ENCODE results near the gene AK5.

The AK5 gene

DNA sequence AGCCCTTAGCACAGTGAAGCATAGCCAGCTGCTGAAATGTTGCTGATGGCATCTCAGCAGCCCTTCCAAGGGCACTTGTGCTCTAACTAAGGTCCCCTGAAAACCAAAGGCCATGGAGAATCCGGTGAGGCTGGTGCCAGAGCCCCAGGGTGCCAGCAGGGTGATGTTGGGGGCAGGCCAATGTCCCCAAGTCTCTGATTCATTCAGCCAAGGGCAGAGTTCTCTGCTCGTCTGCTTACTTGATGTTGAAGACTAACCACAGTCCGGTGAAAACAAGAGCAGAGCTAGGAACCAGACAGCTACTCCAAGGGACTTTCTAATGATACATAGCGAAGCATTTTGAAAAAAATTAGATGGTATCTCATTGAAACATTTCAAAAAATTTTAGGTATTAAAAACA lies 250.8 kb downstream of the AK5 start:
- H3K4me3 ChIP-seq (ENCODE audit: low read length) = no peak overlapping the region
- H3K9ac ChIP-seq (ENCODE audit: low read length) = no peak overlapping the region
- no peak for DNase-seq (ENCODE audit: low read depth)
- H3K9me3 ChIP-seq (ENCODE audit: control insufficient read depth, low read length) = no peaks in the 10 kb centered on the region
- H3K4me1 ChIP-seq (ENCODE audit: control insufficient read depth, insufficient read depth, low read length) = peaks cover 12% of the 10 kb centered on the region
- H3K27me3 ChIP-seq (replicated peaks; ENCODE audit: control insufficient read depth, insufficient read depth, low read length) = no peaks in the 10 kb centered on the region
- no peaks in the 10 kb centered on the region for H3K36me3 ChIP-seq (ENCODE audit: control insufficient read depth, insufficient read depth, low read length, severe bottlenecking)

DNA sequence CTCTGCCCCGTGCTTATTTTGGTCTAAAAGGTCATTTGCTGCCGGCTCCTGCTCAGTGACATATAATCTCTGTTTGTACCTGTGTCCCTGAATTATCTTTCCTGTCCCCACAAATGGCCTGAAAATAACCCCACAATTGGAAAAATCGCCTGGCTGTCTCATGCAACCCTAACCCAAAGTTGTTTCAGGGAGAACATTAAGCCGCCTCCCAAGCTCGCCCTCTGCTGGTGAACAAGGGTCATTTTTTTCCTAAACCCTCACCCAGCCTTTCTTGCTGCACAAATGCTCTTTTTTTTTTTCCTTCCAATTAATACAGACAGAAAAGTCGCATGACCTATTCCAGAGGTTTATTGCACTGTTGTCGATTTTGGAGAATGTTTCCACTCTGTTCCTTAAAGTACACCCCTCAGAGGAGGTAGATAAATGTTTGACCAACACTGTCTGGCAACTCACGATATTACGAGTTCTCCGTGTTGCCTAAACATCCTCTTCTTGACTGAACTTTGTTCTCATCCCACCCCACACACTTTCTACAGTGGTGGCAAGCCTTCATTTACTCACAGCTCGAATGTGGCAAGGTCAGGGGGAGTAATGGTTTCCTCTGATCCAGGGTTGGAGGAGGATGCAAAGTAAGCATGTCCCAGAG lies 252.0 kb downstream of the AK5 start:
- Histone ChIP-seq H3K4me3 (ENCODE audit: low read length) (no peak overlapping the region), H3K36me3 (ENCODE audit: control insufficient read depth, insufficient read depth, low read length, severe bottlenecking) (no peaks in the 10 kb centered on the region), H3K9me3 (ENCODE audit: control insufficient read depth, low read length) (no peaks in the 10 kb centered on the region), H3K27me3 (replicated peaks; ENCODE audit: control insufficient read depth, insufficient read depth, low read length) (no peaks in the 10 kb centered on the region), H3K9ac (ENCODE audit: low read length) (no peak overlapping the region), H3K4me1 (ENCODE audit: control insufficient read depth, insufficient read depth, low read length) (peaks cover 18% of the 10 kb centered on the region)
- peak; percentile 85 for DNase-seq (ENCODE audit: low read depth)

DNA sequence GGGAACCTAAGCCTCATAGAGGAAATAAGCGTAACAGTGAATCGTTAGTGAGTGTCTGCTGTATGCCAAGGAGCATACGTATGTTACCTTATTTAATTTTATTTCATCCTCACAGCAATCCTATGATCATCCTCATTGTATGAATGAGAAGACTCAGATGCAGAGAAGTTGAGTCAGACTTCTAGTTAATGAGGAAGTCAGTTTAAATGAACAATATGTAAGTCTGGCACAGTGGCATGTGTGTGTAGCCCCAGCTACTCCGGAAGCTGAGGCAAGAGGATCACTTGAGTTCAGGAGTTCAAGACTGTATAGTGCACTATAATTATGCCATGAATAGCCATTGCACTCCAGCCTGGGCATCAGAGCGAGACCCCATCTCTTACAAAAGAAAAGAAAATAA lies 252.6 kb downstream of the AK5 start:
- Histone ChIP-seq H3K27me3 (replicated peaks; ENCODE audit: control insufficient read depth, insufficient read depth, low read length) (no peaks in the 10 kb centered on the region), H3K9ac (ENCODE audit: low read length) (no peak overlapping the region), H3K9me3 (ENCODE audit: control insufficient read depth, low read length) (no peaks in the 10 kb centered on the region), H3K36me3 (ENCODE audit: control insufficient read depth, insufficient read depth, low read length, severe bottlenecking) (no peaks in the 10 kb centered on the region), H3K4me1 (ENCODE audit: control insufficient read depth, insufficient read depth, low read length) (peaks cover 25% of the 10 kb centered on the region), H3K4me3 (ENCODE audit: low read length) (no peak overlapping the region)
- DNase-seq (ENCODE audit: low read depth) = no peak

DNA sequence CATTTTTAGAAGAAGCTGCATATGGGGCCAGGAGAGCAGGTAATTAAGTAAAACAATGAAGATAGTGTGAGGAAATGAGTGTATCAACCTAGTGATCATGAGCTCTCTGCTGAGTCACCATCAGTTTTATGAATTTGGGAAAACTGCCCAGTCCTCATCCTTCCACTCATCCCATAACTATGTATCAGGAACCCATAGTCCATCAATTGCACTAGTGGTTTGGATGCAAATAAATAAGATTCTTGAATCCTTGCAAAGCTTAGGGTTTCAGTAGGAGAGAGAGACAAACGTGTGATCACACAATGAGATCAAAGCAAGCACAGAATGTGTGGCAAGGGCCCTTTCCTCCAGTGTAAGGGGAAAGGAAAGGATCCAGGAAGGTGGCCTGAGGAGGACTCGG lies 255.0 kb downstream of the AK5 start:
- Histone ChIP-seq H3K27me3 (replicated peaks; ENCODE audit: control insufficient read depth, insufficient read depth, low read length) (no peaks in the 10 kb centered on the region), H3K36me3 (ENCODE audit: control insufficient read depth, insufficient read depth, low read length, severe bottlenecking) (no peaks in the 10 kb centered on the region), H3K9ac (ENCODE audit: low read length) (no peak overlapping the region), H3K9me3 (ENCODE audit: control insufficient read depth, low read length) (no peaks in the 10 kb centered on the region), H3K4me3 (ENCODE audit: low read length) (no peak overlapping the region), H3K4me1 (ENCODE audit: control insufficient read depth, insufficient read depth, low read length) (peaks cover 38% of the 10 kb centered on the region)
- DNase-seq (ENCODE audit: low read depth) = peak; percentile 76

DNA sequence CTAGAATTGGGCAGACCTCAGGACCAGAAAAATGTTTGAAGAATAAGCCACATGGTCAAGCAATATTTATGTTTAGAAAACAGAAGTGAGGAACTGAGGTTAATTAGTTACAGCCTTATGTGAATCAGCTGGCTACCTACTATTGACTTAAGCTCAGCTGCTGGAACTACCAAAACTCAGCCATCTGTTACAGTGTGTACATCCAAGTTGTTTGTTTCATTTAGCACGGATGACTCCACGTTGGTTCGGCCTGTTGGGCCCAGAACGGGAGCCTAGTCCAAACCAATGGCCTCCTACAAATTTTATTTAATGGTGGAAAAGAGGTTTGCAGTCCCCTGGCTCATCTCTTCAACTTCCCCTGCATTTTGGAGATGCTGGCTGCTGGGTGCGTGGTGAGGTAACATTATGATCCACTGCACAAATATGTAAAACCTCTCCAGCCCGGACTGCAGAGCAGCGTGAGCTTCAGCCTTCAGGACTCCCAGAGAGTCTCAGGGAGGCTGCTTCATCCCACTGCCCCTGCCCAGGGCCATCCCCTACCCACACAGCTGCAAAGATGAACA lies 257.2 kb downstream of the AK5 start:
- no peaks in the 10 kb centered on the region for H3K9me3 ChIP-seq (ENCODE audit: control insufficient read depth, low read length)
- DNase-seq (ENCODE audit: low read depth) = peak; percentile 84
- peak overlapping the region; percentile 55 for H3K4me3 ChIP-seq (ENCODE audit: low read length)
- no peaks in the 10 kb centered on the region for H3K27me3 ChIP-seq (replicated peaks; ENCODE audit: control insufficient read depth, insufficient read depth, low read length)
- peak overlapping the region; percentile 79 for H3K9ac ChIP-seq (ENCODE audit: low read length)
- H3K4me1 ChIP-seq (ENCODE audit: control insufficient read depth, insufficient read depth, low read length) = peaks cover 49% of the 10 kb centered on the region
- no peaks in the 10 kb centered on the region for H3K36me3 ChIP-seq (ENCODE audit: control insufficient read depth, insufficient read depth, low read length, severe bottlenecking)

DNA sequence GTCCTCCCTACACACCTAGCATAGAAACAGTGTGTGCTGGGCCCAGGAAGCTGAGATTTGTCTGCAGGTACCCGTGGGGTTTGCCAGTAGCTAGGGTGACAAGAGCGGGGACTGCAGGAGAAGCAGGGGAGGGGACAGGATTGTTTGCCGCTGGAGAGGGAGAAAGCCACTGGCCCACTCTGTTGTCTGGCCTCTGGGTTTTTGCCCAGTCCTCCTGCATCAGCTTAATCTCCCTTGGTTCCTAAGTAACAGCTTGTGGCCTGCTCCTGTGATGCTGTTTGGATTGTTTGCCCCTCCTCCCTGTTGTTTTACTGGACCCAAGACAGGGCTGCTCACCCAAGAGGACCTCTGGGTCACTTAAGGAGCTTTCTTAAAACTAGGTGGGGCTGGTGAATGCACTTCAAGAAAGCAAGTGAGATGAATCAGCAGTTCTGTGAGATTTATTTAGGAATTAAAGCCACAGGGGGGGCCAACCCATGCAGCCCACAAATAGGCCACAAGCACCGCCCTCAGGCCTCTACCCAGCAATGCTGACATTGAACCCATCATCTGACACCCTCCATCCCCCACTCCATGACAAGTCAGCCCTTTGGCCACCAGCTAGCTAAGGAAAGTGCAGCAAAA lies 257.8 kb downstream of the AK5 start:
- DNase-seq (ENCODE audit: low read depth) = peak; percentile 67

DNA sequence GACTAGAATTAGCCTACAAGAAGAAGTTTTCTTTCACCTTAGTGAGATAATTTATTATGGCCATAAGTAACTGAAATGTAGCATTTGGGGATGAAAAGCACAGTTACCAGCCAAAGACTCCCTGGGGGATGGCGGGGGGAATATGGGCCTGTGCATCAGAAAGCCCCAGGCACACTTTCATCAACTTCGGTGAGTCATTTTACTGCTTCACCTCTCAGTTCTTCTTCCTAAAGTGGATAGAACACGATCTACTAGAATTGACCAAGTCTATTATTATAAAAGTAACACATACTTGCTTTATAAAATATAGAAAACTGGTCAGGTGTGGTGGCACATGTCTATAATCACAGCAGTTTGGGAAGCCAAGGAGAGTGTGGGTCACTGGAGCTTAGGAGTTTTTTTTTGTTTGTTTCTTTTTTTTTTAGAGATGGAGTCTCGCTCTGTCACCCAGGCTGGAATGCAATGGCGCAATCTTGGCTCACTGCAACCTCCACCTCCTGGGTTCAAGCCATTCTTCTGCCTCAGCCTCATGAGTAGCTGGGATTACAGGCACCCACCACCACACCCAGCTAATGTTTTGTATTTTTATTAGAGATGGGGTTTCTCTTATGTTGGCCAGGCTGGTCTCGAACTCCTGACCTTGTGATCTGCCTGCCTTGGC lies 258.8 kb downstream of the AK5 start:
- H3K9ac ChIP-seq (ENCODE audit: low read length) = peak overlapping the region; percentile 79
- H3K36me3 ChIP-seq (ENCODE audit: control insufficient read depth, insufficient read depth, low read length, severe bottlenecking) = no peaks in the 10 kb centered on the region
- H3K4me3 ChIP-seq (ENCODE audit: low read length) = no peak overlapping the region
- H3K27me3 ChIP-seq (replicated peaks; ENCODE audit: control insufficient read depth, insufficient read depth, low read length) = no peaks in the 10 kb centered on the region
- no peaks in the 10 kb centered on the region for H3K9me3 ChIP-seq (ENCODE audit: control insufficient read depth, low read length)
- peak; percentile 39 for DNase-seq (ENCODE audit: low read depth)
- H3K4me1 ChIP-seq (ENCODE audit: control insufficient read depth, insufficient read depth, low read length) = peaks cover 49% of the 10 kb centered on the region

More for the DNA sequence above, 257.8 kb downstream of the AK5 start:
- H3K27me3 ChIP-seq (replicated peaks; ENCODE audit: control insufficient read depth, insufficient read depth, low read length) = no peaks in the 10 kb centered on the region
- H3K4me3 ChIP-seq (ENCODE audit: low read length) = peak overlapping the region; percentile 55
- no peaks in the 10 kb centered on the region for H3K36me3 ChIP-seq (ENCODE audit: control insufficient read depth, insufficient read depth, low read length, severe bottlenecking)
- peaks cover 49% of the 10 kb centered on the region for H3K4me1 ChIP-seq (ENCODE audit: control insufficient read depth, insufficient read depth, low read length)
- H3K9me3 ChIP-seq (ENCODE audit: control insufficient read depth, low read length) = no peaks in the 10 kb centered on the region
- peak overlapping the region; percentile 79 for H3K9ac ChIP-seq (ENCODE audit: low read length)

DNA sequence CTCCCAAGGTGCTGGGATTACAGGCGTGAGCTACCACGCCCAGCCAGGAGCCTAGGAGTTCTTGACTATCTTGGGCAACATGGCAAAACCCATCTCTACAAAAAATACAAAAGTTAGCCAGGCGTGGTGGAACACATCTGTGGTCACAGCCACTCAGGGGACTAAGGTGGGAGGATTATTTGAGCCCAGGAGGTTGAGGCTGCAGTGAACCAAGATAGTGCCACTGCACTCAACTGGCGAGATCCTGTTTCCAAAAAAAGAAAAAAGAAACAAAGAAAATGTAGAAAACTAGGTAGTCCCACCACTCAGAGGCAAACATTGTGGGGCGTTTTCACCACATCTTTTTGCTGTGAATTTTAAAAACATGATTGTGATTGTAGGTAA lies 259.3 kb downstream of the AK5 start:
- Histone ChIP-seq H3K27me3 (replicated peaks; ENCODE audit: control insufficient read depth, insufficient read depth, low read length) (no peaks in the 10 kb centered on the region), H3K4me1 (ENCODE audit: control insufficient read depth, insufficient read depth, low read length) (peaks cover 49% of the 10 kb centered on the region), H3K4me3 (ENCODE audit: low read length) (no peak overlapping the region), H3K36me3 (ENCODE audit: control insufficient read depth, insufficient read depth, low read length, severe bottlenecking) (no peaks in the 10 kb centered on the region), H3K9ac (ENCODE audit: low read length) (no peak overlapping the region), H3K9me3 (ENCODE audit: control insufficient read depth, low read length) (no peaks in the 10 kb centered on the region)
- DNase-seq (ENCODE audit: low read depth) = no peak

DNA sequence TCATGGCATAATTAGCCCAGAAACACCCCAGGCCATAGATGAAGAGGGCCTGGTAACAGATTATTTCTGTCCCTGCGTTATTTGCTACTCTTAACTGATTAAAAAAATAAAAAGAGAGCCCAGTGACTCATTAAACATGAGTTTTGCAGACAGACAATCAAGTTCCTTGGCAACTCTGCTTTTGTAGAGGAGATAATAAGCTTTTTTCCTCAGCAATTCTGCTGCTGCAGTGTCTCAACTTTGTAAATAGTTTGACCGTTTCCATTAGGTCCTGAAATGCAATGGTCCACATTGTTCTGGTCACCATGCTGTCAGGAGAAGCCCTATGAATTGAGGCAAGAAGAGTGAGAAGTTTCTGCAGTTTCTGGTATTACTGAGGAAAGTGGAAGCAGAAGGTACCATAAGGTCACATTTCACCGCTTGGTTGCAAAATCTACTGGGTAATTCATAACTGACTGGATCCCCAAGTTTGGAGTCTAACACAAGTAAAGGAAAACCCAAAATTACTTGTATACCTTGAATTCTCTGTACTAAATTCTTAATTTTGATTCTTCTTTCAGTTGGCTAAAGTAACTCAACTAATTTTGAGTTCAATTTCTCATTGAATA lies 261.1 kb downstream of the AK5 start:
- Histone ChIP-seq H3K9me3 (ENCODE audit: control insufficient read depth, low read length) (no peaks in the 10 kb centered on the region), H3K4me3 (ENCODE audit: low read length) (peak overlapping the region; percentile 19), H3K4me1 (ENCODE audit: control insufficient read depth, insufficient read depth, low read length) (peaks cover 37% of the 10 kb centered on the region), H3K27me3 (replicated peaks; ENCODE audit: control insufficient read depth, insufficient read depth, low read length) (no peaks in the 10 kb centered on the region), H3K9ac (ENCODE audit: low read length) (peak overlapping the region; percentile 3), H3K36me3 (ENCODE audit: control insufficient read depth, insufficient read depth, low read length, severe bottlenecking) (no peaks in the 10 kb centered on the region)
- peak; percentile 24 for DNase-seq (ENCODE audit: low read depth)

DNA sequence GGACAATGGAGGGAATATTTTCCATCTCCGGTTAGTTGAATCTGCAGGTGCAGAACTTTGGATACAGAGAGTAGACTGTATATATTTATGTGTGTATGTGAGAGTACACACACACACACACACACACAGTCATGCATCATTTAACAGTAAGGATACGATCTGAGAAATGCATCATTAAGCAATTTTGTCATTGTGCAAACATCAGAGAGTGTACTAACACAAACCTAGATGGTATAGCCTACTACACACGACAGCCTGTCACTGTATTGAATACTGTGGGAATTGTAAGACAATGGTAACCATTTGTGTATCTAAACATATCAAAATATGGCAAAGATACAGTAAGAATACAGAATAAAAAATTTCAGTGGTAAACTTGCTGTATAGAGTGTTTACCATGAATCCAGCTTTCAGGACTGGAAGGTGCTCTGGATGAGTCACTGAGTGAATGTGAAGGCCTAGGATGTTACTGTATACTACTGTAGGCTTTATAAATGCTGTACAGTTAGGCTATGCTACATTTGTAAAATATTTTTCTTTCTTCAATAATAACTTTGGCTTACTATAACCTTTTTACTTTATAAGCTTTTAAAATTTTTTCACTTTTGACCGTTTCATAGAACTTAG lies 262.1 kb downstream of the AK5 start:
- peaks cover 34% of the 10 kb centered on the region for H3K4me1 ChIP-seq (ENCODE audit: control insufficient read depth, insufficient read depth, low read length)
- H3K27me3 ChIP-seq (replicated peaks; ENCODE audit: control insufficient read depth, insufficient read depth, low read length) = no peaks in the 10 kb centered on the region
- H3K9ac ChIP-seq (ENCODE audit: low read length) = no peak overlapping the region
- peak; percentile 15 for DNase-seq (ENCODE audit: low read depth)
- no peaks in the 10 kb centered on the region for H3K36me3 ChIP-seq (ENCODE audit: control insufficient read depth, insufficient read depth, low read length, severe bottlenecking)
- H3K4me3 ChIP-seq (ENCODE audit: low read length) = no peak overlapping the region
- H3K9me3 ChIP-seq (ENCODE audit: control insufficient read depth, low read length) = no peaks in the 10 kb centered on the region

DNA sequence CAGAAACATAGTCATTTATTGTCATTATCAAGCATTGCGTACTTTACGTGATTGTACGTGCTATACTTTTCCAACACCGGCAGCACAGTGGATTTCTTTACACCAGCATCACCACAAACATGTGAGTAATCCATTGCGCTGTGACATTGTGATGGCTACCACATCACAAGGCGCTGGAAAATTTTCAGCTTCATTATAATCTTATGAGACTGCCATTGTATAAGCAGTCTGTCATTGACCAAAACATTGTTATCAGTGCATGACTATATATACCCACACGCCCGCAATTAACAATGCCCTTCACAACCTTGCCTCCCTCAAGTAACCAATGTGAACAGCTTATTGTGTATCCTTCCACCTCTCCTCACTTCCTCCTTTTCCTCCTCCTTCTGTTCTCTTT lies 263.0 kb downstream of the AK5 start:
- H3K36me3 ChIP-seq (ENCODE audit: control insufficient read depth, insufficient read depth, low read length, severe bottlenecking) = no peaks in the 10 kb centered on the region
- H3K9me3 ChIP-seq (ENCODE audit: control insufficient read depth, low read length) = no peaks in the 10 kb centered on the region
- DNase-seq (ENCODE audit: low read depth) = no peak
- no peaks in the 10 kb centered on the region for H3K27me3 ChIP-seq (replicated peaks; ENCODE audit: control insufficient read depth, insufficient read depth, low read length)
- H3K4me1 ChIP-seq (ENCODE audit: control insufficient read depth, insufficient read depth, low read length) = peaks cover 25% of the 10 kb centered on the region
- H3K4me3 ChIP-seq (ENCODE audit: low read length) = no peak overlapping the region
- H3K9ac ChIP-seq (ENCODE audit: low read length) = no peak overlapping the region

Measured in adipocyte (in vitro differentiated cells).